Mesothelial cell of epicardium (in vitro differentiated cells): ENCODE data around the gene HHAT. TPM values are rescaled to one million over a fixed set of nuclear protein-coding genes. Genes with fewer than 3 reads are reported as not detected.

Experiments
- DNase-seq, 2 experiments: peaks; one replicate each; pipeline ENCODE4 v3.0.0; 2021; ENCODE audit warnings: low spot score in 2 of 2; ENCODE audit not compliant: unreplicated experiment in 2 of 2
- H3K27ac Mint-ChIP-seq: 2 replicates; pipeline ENCODE4 v1.8.0; 2021; ENCODE audit warnings: mixed read lengths
- H3K27me3 Mint-ChIP-seq: 2 replicates; pipeline ENCODE4 v1.8.0; 2021; ENCODE audit warnings: low read depth, mixed read lengths
- H3K36me3 Mint-ChIP-seq: 2 replicates; pipeline ENCODE4 v1.8.0; 2021; ENCODE audit warnings: mixed read lengths
- H3K4me1 Mint-ChIP-seq: 2 replicates; pipeline ENCODE4 v1.8.0; 2021; ENCODE audit warnings: mixed read lengths
- H3K4me3 Mint-ChIP-seq: 2 replicates; pipeline ENCODE4 v1.8.0; 2021; ENCODE audit warnings: mild to moderate bottlenecking, moderate library complexity, mixed read lengths
- H3K9me3 Mint-ChIP-seq: 2 replicates; pipeline ENCODE4 v1.8.0; 2021; ENCODE audit warnings: mixed read lengths
- CTCF ChIP-seq: fragments of 200-600 bp; sonication (generic); IDR thresholded peaks from one replicate; pipeline ENCODE4 v1.5.0; 2021; ENCODE audit warnings: antibody characterized with exemption; ENCODE audit not compliant: unreplicated experiment
- total RNA-seq: library from RNA; stranded (reverse); gene quantifications from 3 replicates; pipeline ENCODE4 v1.2.1, GENCODE V29; 2021

The HHAT gene
- total RNA-seq, 1 donor from 2014 or later, result 19.2 TPM

- Mint-ChIP-seq H3K9me3 (peaks cover 3% of the 10 kb centered on the region), H3K4me3 (no peak overlapping the region), H3K27ac (no peak overlapping the region), H3K4me1 (peaks cover 9% of the 10 kb centered on the region), H3K27me3 (peaks cover 18% of the 10 kb centered on the region), H3K36me3 (no peaks in the 10 kb centered on the region)
- DNase-seq, result no peak
- no peak for TF ChIP-seq CTCF
These were observed 361.5 kb downstream of the HHAT start for GRCh38 chr1:210690236-210690635.

- peaks cover 9% of the 10 kb centered on the region for H3K4me1 Mint-ChIP-seq
- no peak overlapping the region for H3K4me3 Mint-ChIP-seq
- H3K27me3 Mint-ChIP-seq, result peaks cover 21% of the 10 kb centered on the region
- no peaks in the 10 kb centered on the region for H3K36me3 Mint-ChIP-seq
- no peak overlapping the region for H3K27ac Mint-ChIP-seq
- TF ChIP-seq CTCF, result no peak
- no peak for DNase-seq
- peaks cover 3% of the 10 kb centered on the region for H3K9me3 Mint-ChIP-seq
These were observed 362.4 kb downstream of the HHAT start for GRCh38 chr1:210691039-210691610.

GRCh38 chr1:210692796-210693195 is 364.1 kb downstream of the HHAT start:
- H3K27me3 Mint-ChIP-seq, result peaks cover 24% of the 10 kb centered on the region
- no peak overlapping the region for H3K4me3 Mint-ChIP-seq
- H3K9me3 Mint-ChIP-seq, result peaks cover 3% of the 10 kb centered on the region
- no peak for TF ChIP-seq CTCF
- H3K27ac Mint-ChIP-seq, result no peak overlapping the region
- H3K4me1 Mint-ChIP-seq, result no peaks in the 10 kb centered on the region
- H3K36me3 Mint-ChIP-seq, result no peaks in the 10 kb centered on the region
- no peak for DNase-seq

GRCh38 chr1:210695026-210695425 is 366.3 kb downstream of the HHAT start:
- H3K27ac Mint-ChIP-seq, result no peak overlapping the region
- H3K36me3 Mint-ChIP-seq, result no peaks in the 10 kb centered on the region
- peaks cover 3% of the 10 kb centered on the region for H3K9me3 Mint-ChIP-seq
- H3K4me3 Mint-ChIP-seq, result no peak overlapping the region
- peaks cover 22% of the 10 kb centered on the region for H3K27me3 Mint-ChIP-seq
- no peak for TF ChIP-seq CTCF
- DNase-seq, result no peak
- H3K4me1 Mint-ChIP-seq, result no peaks in the 10 kb centered on the region

GRCh38 chr1:210696709-210697108 is 368.0 kb downstream of the HHAT start:
- Mint-ChIP-seq H3K9me3 (peaks cover 7% of the 10 kb centered on the region), H3K27me3 (peaks cover 22% of the 10 kb centered on the region), H3K4me3 (no peak overlapping the region), H3K27ac (no peak overlapping the region), H3K36me3 (peaks cover 3% of the 10 kb centered on the region), H3K4me1 (no peaks in the 10 kb centered on the region)
- DNase-seq, result no peak
- no peak for TF ChIP-seq CTCF

GRCh38 chr1:210697185-210697584 is 368.5 kb downstream of the HHAT start:
- H3K27ac Mint-ChIP-seq, result no peak overlapping the region
- no peak for TF ChIP-seq CTCF
- H3K36me3 Mint-ChIP-seq, result peaks cover 6% of the 10 kb centered on the region
- no peak overlapping the region for H3K4me3 Mint-ChIP-seq
- peaks cover 22% of the 10 kb centered on the region for H3K27me3 Mint-ChIP-seq
- no peaks in the 10 kb centered on the region for H3K4me1 Mint-ChIP-seq
- H3K9me3 Mint-ChIP-seq, result peaks cover 11% of the 10 kb centered on the region
- no peak for DNase-seq
